Upper lobe of left lung (tissue), 6 donors: Measurements from ENCODE around the gene ZHX3. TPM values are rescaled to one million over a fixed set of nuclear protein-coding genes. Genes with fewer than 3 reads are reported as not detected.

ENCODE experiments used
- ATAC-seq, 2 donors: fragments of 200-7000 bp; cut with Tn5 transposase; one replicate each; pipeline ENCODE4 v1.9.1; 2022; ENCODE audit warnings: mild to moderate bottlenecking in 2 of 2, moderate library complexity in 2 of 2; ENCODE audit not compliant: low FRiP score in 2 of 2
- DNase-seq, 2 donors: peaks; one replicate each; pipeline ENCODE4 v3.0.0-alpha.2; 2019 to 2020
- H3K27ac ChIP-seq, 4 donors: fragments of 200-600 bp; sonication (generic); one replicate each; pipeline ENCODE4 v1.5.1; 2016 to 2019
- H3K27me3 ChIP-seq, 4 donors: fragments of 200-600 bp; sonication (generic); one replicate each; pipeline ENCODE4 v1.5.1; 2017 to 2019
- H3K36me3 ChIP-seq, 4 donors: fragments of 200-600 bp; sonication (generic); one replicate each; pipeline ENCODE4 v1.5.1; 2016 to 2019
- H3K4me1 ChIP-seq, 4 donors: fragments of 200-600 bp; sonication (generic); one replicate each; pipeline ENCODE4 v1.5.1; 2018 to 2019
- H3K4me3 ChIP-seq, 4 donors: fragments of 200-600 bp; sonication (generic); one replicate each; pipeline ENCODE4 v1.5.1; 2017 to 2019; ENCODE audit warnings: mild to moderate bottlenecking in 2 of 4, moderate library complexity in 1 of 4
- H3K9me3 ChIP-seq, 4 donors: fragments of 200-600 bp; sonication (generic); one replicate each; pipeline ENCODE4 v1.5.1; 2018 to 2019
- EP300 ChIP-seq, 4 donors: sonication (generic); formaldehyde crosslinking; IDR thresholded peaks; one replicate each; pipeline ENCODE4 v1.5.1; 2017; ENCODE audit warnings: antibody characterized with exemption in 4 of 4, control low read depth in 2 of 4
- POLR2A ChIP-seq, 4 donors: fragments of 450-650 bp; IDR thresholded peaks; one replicate each; pipeline ENCODE4 v1.5.1; 2016 to 2017; ENCODE audit warnings: antibody characterized with exemption in 4 of 4, mild to moderate bottlenecking in 2 of 4
- POLR2AphosphoS5 ChIP-seq, 2 donors: sonication (generic); formaldehyde crosslinking; IDR thresholded peaks; one replicate each; pipeline ENCODE4 v1.5.1; 2017; ENCODE audit warnings: antibody characterized with exemption in 2 of 2
- WGBS, 2 donors: methylation state at CpG; one replicate each; pipeline ENCODE4 v1.1.5; 2017 to 2018; 5-methylcytosine and 5-hydroxymethylcytosine counted together
- total RNA-seq, 6 donors: library from RNA; depleted of rRNA in 4 of 6; stranded (reverse); fragments of >200 nt in 4 of 6; gene quantifications; one replicate each; pipeline versions ENCODE4 v1.1.0 to v1.2.1, GENCODE V29; 2016 to 2021
- TF ChIP-seq, protein P1 (sequence below), 6 experiments: fragments of 450-650 bp in 4 of 6; fragments of 200-600 bp in 2 of 6; sonication (generic) in 2 of 6; IDR thresholded peaks; one replicate each; pipeline ENCODE4 v1.5.1; 2016 to 2019; ENCODE audit warnings: antibody characterized with exemption in 6 of 6
- donor health status: DM: no; HTN: no; CAD: no; lungs with moderate emphysema.
- donor health status: DM: no; HTN: yes; CAD: no; lungs with severe emphysema.

Gene ZHX3
- total RNA-seq, 6 donors from 2014 or later = 30.4 to 57.5 (median 44.9) TPM

DNA sequence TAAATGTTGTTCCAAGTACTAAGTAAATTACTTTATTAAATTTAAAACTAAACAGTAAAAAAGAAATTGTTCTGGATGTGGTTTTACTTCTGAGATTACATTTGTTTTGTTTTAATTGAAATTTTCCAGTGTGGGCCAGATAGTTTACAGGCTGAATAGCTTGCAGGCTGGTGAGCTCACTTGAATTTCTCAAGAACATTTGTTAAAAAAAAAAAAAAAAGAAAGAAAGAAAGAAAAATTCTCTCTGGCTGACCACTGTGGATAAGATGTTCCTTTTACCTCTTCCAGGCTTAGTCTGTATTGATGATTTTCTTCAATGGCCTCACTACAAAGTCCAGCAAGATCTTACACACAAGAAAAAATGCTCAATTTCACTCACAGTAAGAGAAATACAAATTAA lies 94.8 kb downstream of the ZHX3 start:
- Histone ChIP-seq H3K36me3 (no peaks in the 10 kb centered on the region), H3K4me3 (no peak overlapping the region), H3K9me3 (no peaks in the 10 kb centered on the region), H3K27me3 (no peaks in the 10 kb centered on the region), H3K27ac (no peak overlapping the region), H3K4me1 (peaks cover 0 to under 1% (median 0%) of the 10 kb centered on the region in 4 donors)
- ATAC-seq (no peak), DNase-seq (no peak)
- no peak for TF ChIP-seq POLR2A (IDR thresholded peaks at IDR 0.05)
- TF ChIP-seq EP300 (IDR thresholded peaks at IDR 0.05) = no peak
- no peak for TF ChIP-seq POLR2AphosphoS5 (IDR thresholded peaks at IDR 0.05)
- TF ChIP-seq, protein P1, sequence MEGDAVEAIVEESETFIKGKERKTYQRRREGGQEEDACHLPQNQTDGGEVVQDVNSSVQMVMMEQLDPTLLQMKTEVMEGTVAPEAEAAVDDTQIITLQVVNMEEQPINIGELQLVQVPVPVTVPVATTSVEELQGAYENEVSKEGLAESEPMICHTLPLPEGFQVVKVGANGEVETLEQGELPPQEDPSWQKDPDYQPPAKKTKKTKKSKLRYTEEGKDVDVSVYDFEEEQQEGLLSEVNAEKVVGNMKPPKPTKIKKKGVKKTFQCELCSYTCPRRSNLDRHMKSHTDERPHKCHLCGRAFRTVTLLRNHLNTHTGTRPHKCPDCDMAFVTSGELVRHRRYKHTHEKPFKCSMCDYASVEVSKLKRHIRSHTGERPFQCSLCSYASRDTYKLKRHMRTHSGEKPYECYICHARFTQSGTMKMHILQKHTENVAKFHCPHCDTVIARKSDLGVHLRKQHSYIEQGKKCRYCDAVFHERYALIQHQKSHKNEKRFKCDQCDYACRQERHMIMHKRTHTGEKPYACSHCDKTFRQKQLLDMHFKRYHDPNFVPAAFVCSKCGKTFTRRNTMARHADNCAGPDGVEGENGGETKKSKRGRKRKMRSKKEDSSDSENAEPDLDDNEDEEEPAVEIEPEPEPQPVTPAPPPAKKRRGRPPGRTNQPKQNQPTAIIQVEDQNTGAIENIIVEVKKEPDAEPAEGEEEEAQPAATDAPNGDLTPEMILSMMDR (IDR thresholded peaks at IDR 0.05) = no peak

DNA sequence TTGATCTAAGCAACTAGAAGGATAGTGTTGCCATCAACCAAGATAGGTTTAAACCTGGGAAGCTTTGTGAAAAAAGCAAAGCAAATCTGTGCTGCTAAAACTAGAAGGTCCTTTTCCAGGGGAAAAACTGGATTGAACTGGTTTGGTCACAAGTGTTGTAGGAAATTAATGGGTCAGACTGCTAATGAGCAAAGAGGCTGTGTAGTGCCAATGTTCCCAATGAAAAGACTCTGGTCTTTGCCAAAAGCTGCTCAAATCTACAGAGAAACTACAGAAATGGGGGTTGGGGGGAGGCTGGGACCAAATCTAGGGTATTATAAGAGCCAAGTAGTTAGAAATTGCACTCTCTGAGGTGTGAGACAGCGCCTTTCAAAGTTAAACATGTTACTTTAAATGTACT lies 95.2 kb downstream of the ZHX3 start:
- H3K36me3 ChIP-seq = no peaks in the 10 kb centered on the region
- DNase-seq (no peak), ATAC-seq (no peak)
- no peak overlapping the region for H3K4me3 ChIP-seq
- no peak overlapping the region for H3K27ac ChIP-seq
- TF ChIP-seq, protein P1 (IDR thresholded peaks at IDR 0.05) = no peak
- 88 to 97% methylated on average over 1 of the region's 1 CpG for WGBS, 2 donors
- H3K27me3 ChIP-seq = no peaks in the 10 kb centered on the region
- no peaks in the 10 kb centered on the region for H3K9me3 ChIP-seq
- H3K4me1 ChIP-seq = no peaks in the 10 kb centered on the region

DNA sequence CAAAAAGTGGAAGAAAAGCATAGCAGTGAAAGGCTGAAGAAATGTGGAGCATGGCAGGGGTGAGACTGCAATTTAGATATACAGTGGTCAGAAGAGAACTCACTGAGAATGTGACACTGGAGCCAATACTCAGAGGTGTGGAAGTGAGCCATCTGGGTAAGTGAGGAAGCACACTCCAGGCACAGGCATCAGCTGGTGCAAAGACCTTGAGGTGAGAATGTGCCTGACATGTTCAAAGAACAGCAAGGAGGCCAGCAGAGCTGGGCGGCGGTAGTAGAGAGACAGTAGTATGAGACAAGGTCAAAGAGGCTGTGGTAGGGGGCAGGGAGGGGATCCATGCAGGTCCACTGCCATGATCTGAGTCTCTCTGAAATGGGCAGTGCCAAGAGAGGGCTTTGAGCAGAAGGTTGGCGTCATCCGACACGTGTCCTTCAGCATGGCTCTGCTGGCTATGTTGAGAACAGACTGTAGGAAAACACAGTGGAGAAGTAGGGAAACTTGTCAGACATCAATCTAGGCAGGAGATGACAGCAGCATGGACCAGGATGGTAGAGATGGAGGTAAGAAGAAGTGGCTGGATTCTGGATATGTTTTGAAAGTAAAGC lies 95.8 kb downstream of the ZHX3 start:
- DNase-seq = no peak
- H3K4me3 ChIP-seq = no peak overlapping the region
- H3K36me3 ChIP-seq = no peaks in the 10 kb centered on the region
- no peaks in the 10 kb centered on the region for H3K27me3 ChIP-seq
- H3K27ac ChIP-seq = no peak overlapping the region
- H3K4me1 ChIP-seq = no peaks in the 10 kb centered on the region
- H3K9me3 ChIP-seq = no peaks in the 10 kb centered on the region
- no peak for ATAC-seq
- TF ChIP-seq, protein P1 (IDR thresholded peaks at IDR 0.05) = no peak
- TF ChIP-seq EP300 (IDR thresholded peaks at IDR 0.05) (no peak), POLR2AphosphoS5 (IDR thresholded peaks at IDR 0.05) (no peak), POLR2A (IDR thresholded peaks at IDR 0.05) (no peak)
- WGBS, 2 donors = 95 to 97% methylated on average over 5 of the region's 5 CpGs

DNA sequence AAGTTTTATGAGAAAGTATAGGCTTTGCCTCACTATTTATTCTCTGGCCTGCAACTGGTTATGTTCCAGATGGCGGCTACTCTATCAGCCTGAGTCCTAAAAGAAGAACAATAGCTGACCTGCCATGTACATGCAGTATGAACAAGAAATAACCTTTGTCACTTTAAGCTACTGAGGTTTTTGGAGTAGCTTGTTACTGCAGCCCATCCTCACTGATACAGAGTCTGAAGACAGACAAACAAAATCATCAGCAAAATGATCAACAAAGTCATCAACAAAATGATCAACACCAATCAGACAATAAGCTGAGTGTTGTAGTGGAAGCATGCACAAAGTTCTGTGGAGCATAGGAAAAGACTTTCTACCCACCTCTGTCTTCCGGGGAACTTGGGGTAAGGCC lies 97.7 kb downstream of the ZHX3 start:
- no peak for DNase-seq
- H3K4me1 ChIP-seq = no peaks in the 10 kb centered on the region
- 98 to 100% methylated on average over 2 of the region's 2 CpGs for WGBS, 2 donors
- H3K4me3 ChIP-seq = no peak overlapping the region
- H3K27me3 ChIP-seq = no peaks in the 10 kb centered on the region
- no peaks in the 10 kb centered on the region for H3K9me3 ChIP-seq
- H3K27ac ChIP-seq = no peak overlapping the region
- H3K36me3 ChIP-seq = no peaks in the 10 kb centered on the region
- no peak for ATAC-seq
- no peak for TF ChIP-seq EP300 (IDR thresholded peaks at IDR 0.05)
- TF ChIP-seq POLR2A (IDR thresholded peaks at IDR 0.05) = no peak
- TF ChIP-seq, protein P1 (IDR thresholded peaks at IDR 0.05) = no peak
- TF ChIP-seq POLR2AphosphoS5 (IDR thresholded peaks at IDR 0.05) = no peak

DNA sequence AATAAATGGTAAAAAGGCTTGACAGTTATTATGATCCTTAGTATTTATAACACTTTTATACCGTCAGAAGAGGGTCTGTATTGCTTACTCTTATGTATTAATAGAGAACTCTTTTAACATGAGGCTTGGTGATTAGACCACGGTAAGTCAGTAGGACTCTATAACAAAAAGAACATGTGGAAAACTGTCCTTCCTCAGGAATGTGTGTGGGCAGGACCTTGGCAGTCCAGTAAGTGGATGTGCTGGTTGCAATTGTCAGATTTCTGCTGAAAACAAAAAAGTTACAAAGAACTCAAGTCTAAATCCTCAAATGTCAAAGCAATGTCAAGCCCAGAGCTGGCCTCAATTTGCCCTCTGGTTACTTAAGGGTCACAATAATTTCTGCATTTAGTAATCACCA lies 99.1 kb downstream of the ZHX3 start:
- 84 to 86% methylated on average over 2 of the region's 2 CpGs for WGBS, 2 donors
- Histone ChIP-seq H3K36me3 (no peaks in the 10 kb centered on the region), H3K4me1 (no peaks in the 10 kb centered on the region), H3K27ac (no peak overlapping the region), H3K27me3 (no peaks in the 10 kb centered on the region), H3K9me3 (no peaks in the 10 kb centered on the region), H3K4me3 (no peak overlapping the region)
- ATAC-seq (no peak), DNase-seq (no peak)
- TF ChIP-seq, protein P1 (IDR thresholded peaks at IDR 0.05) = no peak
- no peak for TF ChIP-seq POLR2A (IDR thresholded peaks at IDR 0.05)
- TF ChIP-seq POLR2AphosphoS5 (IDR thresholded peaks at IDR 0.05) = no peak
- no peak for TF ChIP-seq EP300 (IDR thresholded peaks at IDR 0.05)
